Right ventricle myocardium inferior (tissue), 1 donor: ENCODE results near the gene CAVIN2. TPM values are rescaled to one million over a fixed set of nuclear protein-coding genes. Genes with fewer than 3 reads are reported as not detected.

ENCODE experiments used
- ATAC-seq: fragments of 200-7000 bp; cut with Tn5 transposase; one replicate; pipeline ENCODE4 v1.9.1; 2020; ENCODE audit warnings: mild to moderate bottlenecking, moderate library complexity
- DNase-seq: peaks from one replicate; pipeline ENCODE4 v3.0.0; 2021; ENCODE audit errors: missing footprints
- intact Hi-C: fragments of 100-400 bp; cut with DNase I; formaldehyde crosslinking; loops from one replicate; pipeline ENCODE4 v1.11.0; 2022
- total RNA-seq: library from RNA; stranded (reverse); fragmentation: NEBNext Ultra II Directional; extraction: Animal tissue kit (Norgen Biotek cat#: 25700); gene quantifications from one replicate; pipeline ENCODE4 v1.2.1, GENCODE V29; 2021
- donor health status: DM: no; HTN: yes; CAD: no; lungs with severe emphysema.

The CAVIN2 gene
- total RNA-seq, 1 donor from 2014 or later = 109 TPM

- no peak for DNase-seq
- peak; percentile 88 for ATAC-seq
- intact Hi-C loops = loop anchor here (2.0 to 5.0 kb wide), 2 partner anchors 20 to 160 kb away; partner anchors contain the start of gene CAVIN2
Observed at GRCh38 chr2:191866675-191867506, 20.0 kb upstream of the CAVIN2 start.

- intact Hi-C loops = loop anchor here (2.0 to 5.0 kb wide), 2 partner anchors 19 to 161 kb away; partner anchors contain the start of gene CAVIN2
Observed at GRCh38 chr2:191866195-191866594, 19.3 kb upstream of the CAVIN2 start.

GRCh38 chr2:191864628-191865374 lies 17.9 kb upstream of the CAVIN2 start:
- ATAC-seq = no peak
- intact Hi-C loops = loop anchor here (5.0 kb wide), 1 partner anchor 162 kb away; no protein-coding TSS in a partner anchor

More at GRCh38 chr2:191866195-191866594, 19.3 kb upstream of the CAVIN2 start:
- ATAC-seq = no peak
- no peak for DNase-seq

GRCh38 chr2:191863988-191864387 lies 17.1 kb upstream of the CAVIN2 start:
- intact Hi-C loops = no loop called here
- DNase-seq (no peak), ATAC-seq (peak; percentile 30)

More at GRCh38 chr2:191864628-191865374, 17.9 kb upstream of the CAVIN2 start:
- DNase-seq = no peak

GRCh38 chr2:191862156-191862775 lies 15.4 kb upstream of the CAVIN2 start:
- no peak for DNase-seq
- intact Hi-C loops = loop anchor here (1.0 kb wide), 1 partner anchor 15 kb away; the partner anchor contains the start of gene CAVIN2
- peak; percentile 12 for ATAC-seq

- intact Hi-C loops = no loop called here
- DNase-seq (no peak), ATAC-seq (no peak)
Observed at GRCh38 chr2:191860760-191861466, 14.0 kb upstream of the CAVIN2 start.

GRCh38 chr2:191859681-191860080 lies 12.8 kb upstream of the CAVIN2 start:
- DNase-seq = no peak
- no peak for ATAC-seq
- intact Hi-C loops = no loop called here

GRCh38 chr2:191857886-191858285 lies 11.0 kb upstream of the CAVIN2 start:
- no peak for DNase-seq
- no peak for ATAC-seq
- intact Hi-C loops = no loop called here

- ATAC-seq (no peak), DNase-seq (no peak)
- intact Hi-C loops = no loop called here
Observed at GRCh38 chr2:191857259-191857805, 10.4 kb upstream of the CAVIN2 start.

GRCh38 chr2:191856111-191856876 lies 9.4 kb upstream of the CAVIN2 start:
- DNase-seq = no peak
- no peak for ATAC-seq
- intact Hi-C loops = no loop called here

- ATAC-seq = peak; percentile 37
- no peak for DNase-seq
- intact Hi-C loops = no loop called here
Observed at GRCh38 chr2:191855382-191855781, 8.5 kb upstream of the CAVIN2 start.

- DNase-seq = no peak
- intact Hi-C loops = no loop called here
- ATAC-seq = peak; percentile 69
Observed at GRCh38 chr2:191854382-191855372, 7.8 kb upstream of the CAVIN2 start.

GRCh38 chr2:191853843-191854242 lies 7.0 kb upstream of the CAVIN2 start:
- intact Hi-C loops = no loop called here
- ATAC-seq = no peak
- no peak for DNase-seq

GRCh38 chr2:191851158-191851557 lies 4.3 kb upstream of the CAVIN2 start:
- intact Hi-C loops = no loop called here
- no peak for DNase-seq
- ATAC-seq = no peak

GRCh38 chr2:191848771-191849767 lies 2.2 kb upstream of the CAVIN2 start:
- intact Hi-C loops = loop anchor here (5.0 kb wide), 1 partner anchor 178 kb away; no protein-coding TSS in a partner anchor
- DNase-seq (no peak), ATAC-seq (no peak)
